ENCODE data around the gene DHRSX.

GRCh38 chrX:2464677-2465166 lies 36.1 kb downstream of the DHRSX start:
- TF ChIP-seq CTCF (IDR thresholded peaks at IDR 0.05) (no peak), POLR2AphosphoS5 (IDR thresholded peaks at IDR 0.05) (no peak)

Data from prostate gland (tissue), 2 donors.